Measurements from ENCODE around the gene DERA. TPM values are rescaled to one million over a fixed set of nuclear protein-coding genes. Genes with fewer than 3 reads are reported as not detected.

Gene DERA
- polyA plus RNA-seq, 3 donors: 16.2 to 84.2 (median 83.6) TPM

- H3K4me1 ChIP-seq (ENCODE audit: control insufficient read depth in 1 of 2, insufficient read depth in 2 of 2, low read length in 2 of 2): no peaks in the 10 kb centered on the region
- intact Hi-C loops (cut with micrococcal nuclease): no loop called here
- H3K79me2 ChIP-seq (ENCODE audit: insufficient read depth, low read length): no peaks in the 10 kb centered on the region
These were observed 85.8 kb downstream of the DERA start for GRCh38 chr12:15996948-15997347.

GRCh38 chr12:15997910-15998309 lies 86.8 kb downstream of the DERA start:
- no peaks in the 10 kb centered on the region for H3K9me3 ChIP-seq (replicated peaks in 1 of 2; ENCODE audit: control insufficient read depth in 1 of 2, insufficient read depth in 1 of 2, low read length in 2 of 2)
- H2AFZ ChIP-seq (ENCODE audit: insufficient read depth, low read depth, low read length, poor library complexity, severe bottlenecking): no peak overlapping the region
- H4K20me1 ChIP-seq (ENCODE audit: insufficient read depth, low read length): no peaks in the 10 kb centered on the region
- H3K4me3 ChIP-seq (replicated peaks in 1 of 3; ENCODE audit: low read depth in 2 of 3, low read length in 3 of 3): no peak overlapping the region
- intact Hi-C loops (cut with micrococcal nuclease): no loop called here
- no peak overlapping the region for H3K4me2 ChIP-seq (replicated peaks; ENCODE audit: extremely low read depth, low read length, poor library complexity, severe bottlenecking)
- Mint-ChIP-seq H3K4me1 (no peaks in the 10 kb centered on the region), H3K27ac (no peak overlapping the region), H3K9me3 (no peaks in the 10 kb centered on the region), H3K4me3 (no peak overlapping the region), H3K27me3 (ENCODE audit: low read depth in 3 of 3) (peaks cover 0 to 2% (median 0%) of the 10 kb centered on the region in 3 donors), H3K36me3 (peaks cover 31 to 32% of the 10 kb centered on the region in 2 donors)
- TF ChIP-seq CTCF (IDR thresholded peaks at IDR 0.05): no peak
- peaks cover 4 to 20% of the 10 kb centered on the region in 2 donors for H3K36me3 ChIP-seq (replicated peaks in 1 of 2; ENCODE audit: control insufficient read depth in 1 of 2, insufficient read depth in 2 of 2, low read length in 2 of 2)
- no peaks in the 10 kb centered on the region for H3K4me1 ChIP-seq (ENCODE audit: control insufficient read depth in 1 of 2, insufficient read depth in 2 of 2, low read length in 2 of 2)
- no CpG with 5 or more reads among the region's 2 CpGs for WGBS (ENCODE audit: insufficient coverage)
- DNase-seq: no peak
- H3K27ac ChIP-seq (ENCODE audit: low read depth in 1 of 2, low read length in 2 of 2): no peak overlapping the region
- H3K9ac ChIP-seq (ENCODE audit: insufficient read depth, low read length, poor library complexity, severe bottlenecking): no peak overlapping the region
- H3K27me3 ChIP-seq (ENCODE audit: control insufficient read depth in 2 of 2, insufficient read depth in 2 of 2, low read length in 2 of 2): no peaks in the 10 kb centered on the region
- H3K79me2 ChIP-seq (ENCODE audit: insufficient read depth, low read length): no peaks in the 10 kb centered on the region

More at GRCh38 chr12:15996948-15997347, 85.8 kb downstream of the DERA start:
- H3K27me3 Mint-ChIP-seq (ENCODE audit: low read depth in 3 of 3): peaks cover 0 to 2% (median 0%) of the 10 kb centered on the region in 3 donors
- peaks cover 34 to 37% of the 10 kb centered on the region in 2 donors for H3K36me3 Mint-ChIP-seq
- Histone ChIP-seq H3K27me3 (ENCODE audit: control insufficient read depth in 2 of 2, insufficient read depth in 2 of 2, low read length in 2 of 2) (no peaks in the 10 kb centered on the region), H3K9ac (ENCODE audit: insufficient read depth, low read length, poor library complexity, severe bottlenecking) (no peak overlapping the region), H3K4me2 (replicated peaks; ENCODE audit: extremely low read depth, low read length, poor library complexity, severe bottlenecking) (no peak overlapping the region), H3K4me3 (replicated peaks in 1 of 3; ENCODE audit: low read depth in 2 of 3, low read length in 3 of 3) (no peak overlapping the region), H2AFZ (ENCODE audit: insufficient read depth, low read depth, low read length, poor library complexity, severe bottlenecking) (no peak overlapping the region), H3K36me3 (replicated peaks in 1 of 2; ENCODE audit: control insufficient read depth in 1 of 2, insufficient read depth in 2 of 2, low read length in 2 of 2) (peaks cover 4 to 24% of the 10 kb centered on the region in 2 donors), H3K27ac (ENCODE audit: low read depth in 1 of 2, low read length in 2 of 2) (no peak overlapping the region), H3K9me3 (replicated peaks in 1 of 2; ENCODE audit: control insufficient read depth in 1 of 2, insufficient read depth in 1 of 2, low read length in 2 of 2) (no peaks in the 10 kb centered on the region), H4K20me1 (ENCODE audit: insufficient read depth, low read length) (no peaks in the 10 kb centered on the region)
- H3K9me3 Mint-ChIP-seq: no peaks in the 10 kb centered on the region
- WGBS (ENCODE audit: insufficient coverage): no CpG with 5 or more reads among the region's 1 CpG
- no peak overlapping the region for H3K27ac Mint-ChIP-seq
- no peak for DNase-seq
- H3K4me1 Mint-ChIP-seq: no peaks in the 10 kb centered on the region
- TF ChIP-seq CTCF (IDR thresholded peaks at IDR 0.05): no peak
- H3K4me3 Mint-ChIP-seq: no peak overlapping the region

All from CD14-positive monocyte (primary cell).